ENCODE data around the gene CBX5. TPM values are rescaled to one million over a fixed set of nuclear protein-coding genes. Genes with fewer than 3 reads are reported as not detected.
A peak's percentile ranks its signal among the peaks of the same experiment; 100 is the strongest.

The CBX5 gene
- total and polyA plus RNA-seq, 9 of the 15 experiments (the other 6 are each of a cell fraction or from before 2014, with no cell fraction given), result 32.6 to 102 (median 59.2) TPM

- Histone ChIP-seq H3K9me3 (replicated peaks; ENCODE audit: control insufficient read depth, insufficient read depth, low read depth, low read length) (no peaks in the 10 kb centered on the region), H3K79me2 (ENCODE audit: control insufficient read depth, insufficient read depth, low read length) (peaks cover 75% of the 10 kb centered on the region), H3K27ac (ENCODE audit: extremely low read depth, low read depth, low read length) (peak overlapping the region; percentile 82), H3K4me1 (replicated peaks in 1 of 2; ENCODE audit: control insufficient read depth in 2 of 2, insufficient read depth in 2 of 2, low read length in 2 of 2) (peaks cover 34 to 39% of the 10 kb centered on the region in 2 experiments), H3K4me3 (peak overlapping the region; percentile 19), H3K9me1 (ENCODE audit: control insufficient read depth, insufficient read depth, low read length) (no peaks in the 10 kb centered on the region), H3K27me3 (ENCODE audit: control insufficient read depth in 2 of 2, insufficient read depth in 2 of 2, low read length in 2 of 2) (no peaks in the 10 kb centered on the region), H3K36me3 (ENCODE audit: control insufficient read depth, insufficient read depth, low read length) (peaks cover 17% of the 10 kb centered on the region; the same call in 2 of the 3 replicates), H2AFZ (ENCODE audit: low read depth, low read length) (no peak overlapping the region), H4K20me1 (replicated peaks; ENCODE audit: control insufficient read depth, insufficient read depth, low read length) (no peaks in the 10 kb centered on the region), H3K4me2 (ENCODE audit: insufficient read depth, low read length) (peak overlapping the region; percentile 90), H3K9ac (ENCODE audit: insufficient read depth in 1 of 2, low read depth in 2 of 2, low read length in 2 of 2) (peak overlapping the region; percentile 31 to 73; a peak in 3 of 4 replicates)
- no peak for TF ChIP-seq POLR2AphosphoS2 (IDR thresholded peaks at IDR 0.05; ENCODE audit: low read length)
- TF ChIP-seq BCLAF1 (IDR thresholded peaks at IDR 0.05; ENCODE audit: borderline replicate concordance in 1 of 2, control insufficient read depth in 1 of 2, low read depth in 2 of 2, low read length in 1 of 2), result no peak
- no peak for TF ChIP-seq ZNF143 (CRISPR knock-in tag; IDR thresholded peaks at IDR 0.05)
- TF ChIP-seq FOXJ2 (tag; IDR thresholded peaks at IDR 0.05), result no peak
- TF ChIP-seq GTF2E2 (tag; IDR thresholded peaks at IDR 0.05), result no peak
- TF ChIP-seq ZNF707 (CRISPR knock-in tag; conservative IDR thresholded peaks at IDR 0.05), result no peak
- no peak for TF ChIP-seq HDAC8 (tag; IDR thresholded peaks at IDR 0.05)
- TF ChIP-seq L3MBTL2 (IDR thresholded peaks at IDR 0.05), result 0 out of 2 replicates have a peak, but pooled peaks have one; percentile 1
- no peak for TF ChIP-seq PTBP1 (IDR thresholded peaks at IDR 0.05; ENCODE audit: low read depth, low read length)
- no peak for TF ChIP-seq NRF1 (conservative IDR thresholded peaks at IDR 0.05 in 1 of 2, IDR thresholded peaks at IDR 0.05 in 1 of 2)
- 0 out of 2 replicates have a peak, but pooled peaks have one; percentile 5 for TF ChIP-seq SUPT5H (IDR thresholded peaks at IDR 0.05)
- CTCF ChIA-PET (ENCODE audit: low intra/inter-chr PET ratio), result interaction anchor here (0.6 kb wide), 1 partner anchor 31 kb away, joined by 3 read pairs; no protein-coding TSS in a partner anchor
- DNase-seq (ENCODE audit: extremely low read depth in 1 of 4, low spot score in 3 of 4) (peak in 1 of 4 experiments; percentile 44), ATAC-seq (no peak), FAIRE-seq (no peak)
- in situ Hi-C loops (cut with MboI), result no loop called here
- BruUV-seq (replicated peaks), result no TSS peak
- POLR2A ChIA-PET, result interaction anchor here (0.5 to 1.4 kb wide), 5 partner anchors 11 to 24 kb away, joined by 5 to 9 read pairs (median 6); partner anchors contain the start of genes CBX5, COPZ1 and HNRNPA1
- intact Hi-C loops (cut with micrococcal nuclease), result no loop called here
Observed at GRCh38 chr12:54303640-54304039, 23.7 kb upstream of the CBX5 start.
